ENCODE data around the gene CIAO3. TPM values are rescaled to one million over a fixed set of nuclear protein-coding genes. Genes with fewer than 3 reads are reported as not detected.
A peak's percentile ranks its signal among the peaks of the same experiment; 100 is the strongest.

CIAO3 gene
- total RNA-seq, 1 donor from 2014 or later = 24.2 TPM

DNA sequence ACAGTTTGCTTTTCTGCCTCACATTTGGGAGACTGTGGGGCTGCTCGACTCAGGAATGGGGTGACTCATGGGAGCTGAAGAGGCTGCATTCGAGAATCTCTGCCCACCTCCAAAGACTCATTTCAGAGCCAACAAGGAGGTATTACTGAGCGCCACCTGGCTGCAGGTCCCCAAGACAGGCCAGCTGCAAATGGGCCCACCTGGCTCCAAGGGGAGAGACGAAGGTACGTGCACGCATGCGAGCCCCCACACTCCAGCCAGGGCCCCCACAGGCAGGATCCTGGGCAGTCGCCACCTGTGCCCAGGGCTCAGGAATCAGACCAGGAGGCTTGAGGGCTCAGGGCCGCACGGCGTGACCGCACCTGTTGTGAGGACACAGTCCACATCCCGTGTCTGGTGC lies 7.9 kb downstream of the CIAO3 start:
- DNase-seq (peak; percentile 58), ATAC-seq (no peak)
- Histone ChIP-seq H3K27me3 (peaks cover 2% of the 10 kb centered on the region), H3K4me1 (peaks cover 9% of the 10 kb centered on the region), H3K9me3 (no peaks in the 10 kb centered on the region), H3K4me3 (no peak overlapping the region), H3K27ac (no peak overlapping the region), H3K36me3 (peaks cover 29% of the 10 kb centered on the region)
- intact Hi-C loops (cut with DNase I) = no loop called here
- TF ChIP-seq CTCF (IDR thresholded peaks at IDR 0.05) = no peak

DNA sequence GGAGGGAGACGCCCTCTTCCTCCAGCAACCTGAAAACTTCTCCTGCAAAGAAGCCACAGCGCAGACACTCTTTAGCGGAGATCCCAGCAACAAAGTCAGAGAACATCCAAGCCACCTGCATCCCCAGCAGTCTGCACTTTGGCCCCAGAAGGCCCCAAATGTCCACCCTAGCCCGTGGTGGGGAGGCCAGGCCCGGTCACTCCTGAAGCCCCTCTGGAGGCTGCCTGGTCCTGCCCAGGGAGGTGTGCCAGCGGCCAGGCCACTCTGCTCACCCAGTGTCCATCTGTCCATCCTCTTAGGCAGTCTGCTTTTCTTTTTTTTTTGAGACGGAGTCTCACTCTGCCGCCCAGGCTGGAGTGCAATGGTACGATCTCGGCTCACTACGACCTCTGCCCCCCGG lies 8.5 kb downstream of the CIAO3 start:
- Histone ChIP-seq H3K9me3 (no peaks in the 10 kb centered on the region), H3K36me3 (peaks cover 28% of the 10 kb centered on the region), H3K4me3 (no peak overlapping the region), H3K27me3 (peaks cover 8% of the 10 kb centered on the region), H3K27ac (no peak overlapping the region), H3K4me1 (peaks cover 15% of the 10 kb centered on the region)
- TF ChIP-seq CTCF (IDR thresholded peaks at IDR 0.05) = no peak
- ATAC-seq (no peak), DNase-seq (no peak)
- intact Hi-C loops (cut with DNase I) = no loop called here

DNA sequence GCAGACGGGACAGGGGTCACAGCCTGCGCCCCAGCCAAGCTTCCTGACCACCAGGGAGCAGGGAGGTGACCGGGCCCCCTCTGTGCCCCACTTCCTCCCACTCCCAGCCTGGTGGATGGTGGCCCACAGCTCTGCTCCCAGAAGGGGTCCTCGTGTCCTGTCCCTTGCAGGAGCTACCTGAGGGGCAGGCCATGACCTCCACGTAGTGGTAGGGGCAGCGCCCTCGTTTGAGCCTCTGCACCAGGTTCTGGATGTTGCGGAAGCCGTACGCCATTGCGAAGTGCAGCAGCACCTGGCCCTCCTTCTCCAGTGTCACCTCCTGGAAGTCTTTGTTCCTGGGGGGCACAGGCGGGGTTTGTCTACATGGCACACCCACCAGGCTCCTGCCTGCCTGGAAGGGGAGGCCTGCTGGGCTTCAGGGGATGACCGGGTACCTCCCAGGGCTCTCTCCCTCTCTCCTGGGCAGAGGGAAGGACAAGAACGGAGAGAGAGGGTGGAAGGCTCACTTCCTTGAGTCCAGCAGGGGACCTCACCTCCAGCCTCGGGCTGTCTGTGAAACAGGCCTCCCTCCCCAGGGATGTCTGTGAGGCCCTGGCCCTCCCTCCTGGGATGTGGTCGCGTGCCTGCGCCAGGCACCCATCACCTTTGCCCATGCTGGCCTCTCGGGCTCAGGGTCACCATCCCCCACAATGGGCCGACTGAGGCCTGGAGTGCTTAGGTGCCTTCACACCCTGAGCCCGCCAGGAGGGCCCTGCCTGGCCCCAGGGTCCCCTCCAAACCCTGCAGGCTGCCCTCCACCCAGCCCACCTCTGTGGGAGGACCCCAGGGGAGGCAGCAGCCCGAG lies 9.9 kb downstream of the CIAO3 start:
- ATAC-seq = no peak
- H3K27ac ChIP-seq = no peak overlapping the region

GRCh38 chr16:729768-730665 lies 10.8 kb downstream of the CIAO3 start:
- intact Hi-C loops (cut with DNase I) = no loop called here
- H3K4me3 ChIP-seq = no peak overlapping the region
- H3K36me3 ChIP-seq = peaks cover 8% of the 10 kb centered on the region
- no peak overlapping the region for H3K27ac ChIP-seq
- no peak for ATAC-seq
- peaks cover 16% of the 10 kb centered on the region for H3K27me3 ChIP-seq
- no peak for TF ChIP-seq CTCF (IDR thresholded peaks at IDR 0.05)
- H3K4me1 ChIP-seq = peaks cover 20% of the 10 kb centered on the region
- H3K9me3 ChIP-seq = no peaks in the 10 kb centered on the region
- DNase-seq = peak; percentile 65

More for the DNA sequence above, 9.9 kb downstream of the CIAO3 start:
- DNase-seq = peak; percentile 65
- H3K27me3 ChIP-seq = peaks cover 16% of the 10 kb centered on the region
- peaks cover 20% of the 10 kb centered on the region for H3K4me1 ChIP-seq
- no peak for TF ChIP-seq CTCF (IDR thresholded peaks at IDR 0.05)
- no peak overlapping the region for H3K4me3 ChIP-seq
- H3K36me3 ChIP-seq = peaks cover 14% of the 10 kb centered on the region
- H3K9me3 ChIP-seq = no peaks in the 10 kb centered on the region
- intact Hi-C loops (cut with DNase I) = no loop called here

DNA sequence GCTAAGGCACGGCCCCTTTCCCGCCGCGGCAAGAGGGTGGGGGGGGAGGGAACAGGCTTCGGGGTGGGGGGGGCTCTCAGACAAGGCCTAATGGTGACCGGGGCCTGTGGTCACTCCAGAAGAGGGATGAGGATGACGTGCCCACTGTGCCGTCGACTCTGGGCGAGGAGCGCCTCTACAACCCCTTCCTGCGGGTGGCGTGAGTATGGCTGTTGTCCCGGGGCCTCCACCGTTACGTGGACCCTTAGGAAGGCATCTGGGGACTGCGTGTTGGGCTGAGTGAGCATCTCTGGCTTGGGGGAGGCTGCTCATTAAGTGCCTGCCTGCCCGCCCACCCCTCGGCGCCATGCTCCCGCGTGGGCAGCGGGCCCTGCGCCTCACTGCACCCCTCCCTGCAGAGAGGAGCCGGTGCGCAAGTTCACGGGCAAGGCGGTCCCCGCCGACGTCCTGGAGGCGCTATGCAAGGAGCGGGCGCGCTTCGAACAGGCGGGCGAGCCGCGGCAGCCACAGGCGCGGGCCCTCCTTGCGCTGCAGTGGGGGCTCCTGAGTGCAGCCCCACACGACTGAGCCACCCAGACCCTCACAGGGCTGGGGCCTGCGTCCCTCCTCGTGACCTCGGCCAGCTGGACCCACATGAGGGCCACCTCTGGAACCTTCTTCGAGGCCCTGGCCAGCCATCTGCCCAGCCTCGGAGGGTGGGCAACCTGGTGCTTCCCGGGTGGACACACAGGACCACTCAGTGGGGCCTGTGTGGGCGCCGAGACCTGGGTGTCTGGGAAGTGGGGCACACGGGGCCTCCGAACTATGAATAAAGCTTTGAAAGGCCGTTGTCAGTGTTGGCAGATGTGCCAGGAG lies 11.7 kb downstream of the CIAO3 start:
- H3K9me3 ChIP-seq = no peaks in the 10 kb centered on the region
- ATAC-seq (no peak), DNase-seq (peak; percentile 67)
- peaks cover 8% of the 10 kb centered on the region for H3K36me3 ChIP-seq
- H3K27ac ChIP-seq = no peak overlapping the region
- intact Hi-C loops (cut with DNase I) = no loop called here
- peaks cover 16% of the 10 kb centered on the region for H3K27me3 ChIP-seq
- no peak overlapping the region for H3K4me3 ChIP-seq
- no peak for TF ChIP-seq CTCF (IDR thresholded peaks at IDR 0.05)
- H3K4me1 ChIP-seq = peaks cover 20% of the 10 kb centered on the region
